HepG2 (cell line): Measurements from ENCODE around the gene COQ8B. TPM values are rescaled to one million over a fixed set of nuclear protein-coding genes. Genes with fewer than 3 reads are reported as not detected.

ENCODE experiments used
- ATAC-seq: fragments of 200-7000 bp; cut with Tn5 transposase; 3 replicates; pipeline ENCODE4 v1.9.1; 2020; ENCODE audit warnings: mild to moderate bottlenecking, moderate library complexity
- BruUV-seq: library from RNA; stranded (reverse); fragments of 400-500 nt; replicated peaks from 2 replicates; lab custom pipeline; 2021; lab: Mats Ljungman, UMichigan
- CTCF ChIA-PET: fragments of 300-600 bp; formaldehyde crosslinking; extraction: SDS; loops from one replicate; lab custom pipeline; 2021; ENCODE audit warnings: low total read pairs, inconsistent platforms, low intra/inter-chr PET ratio; lab: Yijun Ruan, JAX
- POLR2A ChIA-PET: fragments of 350-600 bp; sonication (Branson Sonifier 250); formaldehyde crosslinking; loops from one replicate; lab custom pipeline; 2020; ENCODE audit warnings: antibody characterized with exemption, inconsistent platforms; lab: Yijun Ruan, JAX
- DNase-seq: peaks from one replicate; pipeline ENCODE4 v3.0.0-alpha.2; 2015; ENCODE audit warnings: low spot score
- FAIRE-seq: peaks from 3 replicates; lab custom pipeline; 2011; peaks lifted over from hg19 to GRCh38; lab: Jason Lieb, UNC
- H2AFZ ChIP-seq: one replicate; pipeline ENCODE4 v1.6.1; 2011; ENCODE audit warnings: low read length, inconsistent platforms
- H3K27ac ChIP-seq: fragments of 300-600 bp; 3 replicates; pipeline ENCODE4 v1.8.0; 2011; ENCODE audit warnings: mixed run types, mild to moderate bottlenecking, mixed read lengths, low read length, inconsistent platforms; ENCODE audit not compliant: insufficient read depth; ENCODE audit errors: extremely low read length
- H3K27me3 ChIP-seq, 2 experiments: fragments of 200-600 bp in 1 of 2; 2 replicates in 1 of 2; 3 replicates in 1 of 2; pipeline versions ENCODE4 v1.6.0 to v1.8.0; 2011; ENCODE audit warnings: low read length in 2 of 2, mild to moderate bottlenecking in 2 of 2, moderate library complexity in 2 of 2, inconsistent platforms in 1 of 2; ENCODE audit not compliant: insufficient read depth in 2 of 2, control insufficient read depth in 1 of 2
- H3K36me3 ChIP-seq, 2 experiments: fragments of 200-600 bp in 1 of 2; replicated peaks in 1 of 2; 2 replicates in 1 of 2; 3 replicates in 1 of 2; pipeline versions ENCODE4 v1.5.1 to v1.8.0; 2011; ENCODE audit warnings: low read length in 2 of 2, inconsistent platforms in 1 of 2; ENCODE audit not compliant: insufficient read depth in 2 of 2, control insufficient read depth in 1 of 2
- H3K4me1 ChIP-seq: 2 replicates; pipeline ENCODE4 v1.5.1; 2012; ENCODE audit warnings: low read length, inconsistent platforms; ENCODE audit not compliant: insufficient read depth
- H3K4me2 ChIP-seq: 2 replicates; pipeline ENCODE4 v1.6.0; 2011; ENCODE audit warnings: low read depth, low read length, inconsistent platforms
- H3K4me3 ChIP-seq, 3 experiments: fragments of 200-600 bp in 1 of 3; sonication (generic), shearing (Covaris generic) in 1 of 3; replicated peaks in 1 of 3; 2 replicates each; pipeline ENCODE4 v1.5.1; 2011 to 2016; ENCODE audit warnings: low read length in 3 of 3, inconsistent platforms in 2 of 3, low read depth in 2 of 3, mild to moderate bottlenecking in 2 of 3, control low read depth in 1 of 3, mixed read lengths in 1 of 3; ENCODE audit not compliant: insufficient read depth in 1 of 3
- H3K79me2 ChIP-seq: one replicate; pipeline ENCODE4 v1.6.1; 2011; ENCODE audit warnings: low read length, inconsistent platforms; ENCODE audit not compliant: insufficient read depth
- H3K9ac ChIP-seq: 2 replicates; pipeline ENCODE4 v1.6.0; 2011; ENCODE audit warnings: mild to moderate bottlenecking, low read depth, low read length, inconsistent platforms; ENCODE audit not compliant: insufficient read depth
- H3K9me3 ChIP-seq: 2 replicates; pipeline ENCODE4 v1.5.1; 2012; ENCODE audit warnings: mild to moderate bottlenecking, low read length
- H4K20me1 ChIP-seq: 2 replicates; pipeline ENCODE4 v1.6.0; 2011; ENCODE audit warnings: inconsistent platforms, mild to moderate bottlenecking, low read length, moderate library complexity; ENCODE audit not compliant: insufficient read depth
- AGO2 ChIP-seq: fragments of 200-400 bp; formaldehyde crosslinking; optimal IDR thresholded peaks from 2 replicates; pipeline ENCODE3; 2017; ENCODE audit warnings: mild to moderate bottlenecking, low read depth, low read length, moderate library complexity
- BCL3 ChIP-seq: sonication (generic); formaldehyde crosslinking; IDR thresholded peaks from 2 replicates; pipeline ENCODE4 v1.5.1; 2020; ENCODE audit warnings: mild to moderate bottlenecking, missing genetic modification reagents, moderate library complexity
- CBFB ChIP-seq: sonication (generic); formaldehyde crosslinking; IDR thresholded peaks from 2 replicates; pipeline ENCODE4 v1.4.0; 2020; ENCODE audit warnings: missing genetic modification reagents
- CCDC6 ChIP-seq: sonication (generic); formaldehyde crosslinking; IDR thresholded peaks from 2 replicates; pipeline ENCODE4 v1.8.1; 2022; ENCODE audit warnings: mild to moderate bottlenecking, missing genetic modification reagents, moderate library complexity
- HNRNPH1 ChIP-seq: fragments of 200-400 bp; formaldehyde crosslinking; optimal IDR thresholded peaks from 2 replicates; pipeline ENCODE3; 2017; ENCODE audit warnings: mild to moderate bottlenecking, low read depth, low read length
- NFAT5 ChIP-seq: sonication (generic); formaldehyde crosslinking; IDR thresholded peaks from 2 replicates; pipeline ENCODE4 v1.4.0; 2020; ENCODE audit warnings: missing genetic modification reagents
- TBL1XR1 ChIP-seq: fragments of 150-350 bp; IDR thresholded peaks from 2 replicates; pipeline ENCODE4 v1.6.1; 2014; ENCODE audit warnings: borderline replicate concordance, low read length; ENCODE audit not compliant: partially characterized antibody
- ZSCAN21 ChIP-seq: sonication (generic); formaldehyde crosslinking; IDR thresholded peaks from 2 replicates; pipeline ENCODE4 v1.8.0; 2022; ENCODE audit warnings: mild to moderate bottlenecking, missing genetic modification reagents, moderate library complexity, borderline replicate concordance
- WGBS: methylation state at CpG from one replicate; pipeline ENCODE4 v1.1.6; 2017; ENCODE audit warnings: low lambda C conversion rate; 5-methylcytosine and 5-hydroxymethylcytosine counted together
- in situ Hi-C: cut with HindIII; loops from 2 replicates; pipeline ENCODE4 v1.10.0; 2017; ENCODE audit warnings: low pct_unique_long_range_greater_than_20kb; ENCODE audit not compliant: extremely low pct_ligation_motif_present
- intact Hi-C: fragments of 100-400 bp; cut with micrococcal nuclease; formaldehyde crosslinking; loops from one replicate; pipeline ENCODE4 v1.10.0; 2022; ENCODE audit not compliant: unreplicated experiment
- polyA plus RNA-seq, 8 experiments: library from polyadenylated mRNA; depleted of rRNA in 3 of 8; stranded (reverse) in 7 of 8; unstranded in 1 of 8; fragments of >200 nt; fragmentation: Illumina TruSeq in 4 of 8; extraction: Trizol in 4 of 8; gene quantifications; 2 replicates each; pipeline versions ENCODE4 v1.2.1 to v1.2.3, GENCODE V29; 2011 to 2016; ENCODE audit warnings: low read depth in 4 of 8, missing spikeins in 1 of 8, mixed read lengths in 1 of 8; ENCODE audit not compliant: insufficient read depth in 1 of 8
- total RNA-seq, 5 experiments: library from RNA; depleted of rRNA; stranded (reverse); fragments of >200 nt; fragmentation: Illumina TruSeq; extraction: Trizol; gene quantifications; 2 replicates each; pipeline ENCODE4 v1.2.3, GENCODE V29; 2016; ENCODE audit warnings: low read depth in 1 of 5

Gene COQ8B
- total and polyA plus RNA-seq, 2 of the 13 experiments (the other 11 are each of a cell fraction or from before 2014, with no cell fraction given): 12.3 to 17.2 TPM

- TF ChIP-seq ZSCAN21 (CRISPR knock-in tag) (no peak), AGO2 (peak; percentile 37)
- Histone ChIP-seq H3K4me1 (peaks cover 7% of the 10 kb centered on the region; the same call in 1 of the 2 replicates), H3K36me3 (peaks cover 10 to 20% of the 10 kb centered on the region in 2 experiments), H4K20me1 (no peaks in the 10 kb centered on the region), H3K9ac (no peak overlapping the region), H3K4me3 (no peak overlapping the region), H3K9me3 (no peaks in the 10 kb centered on the region), H2AFZ (no peak overlapping the region), H3K27me3 (no peaks in the 10 kb centered on the region), H3K27ac (no peak overlapping the region), H3K4me2 (no peak overlapping the region), H3K79me2 (no peaks in the 10 kb centered on the region)
- ChIA-PET CTCF (no interaction called here), POLR2A (no interaction called here)
- BruUV-seq: no TSS peak
- FAIRE-seq: no peak
- intact Hi-C loops: no loop called here
- no peak for ATAC-seq
- DNase-seq: no peak
- in situ Hi-C loops: loop anchor here (5.0 kb wide), 1 partner anchor 38 kb away; no protein-coding TSS in a partner anchor
- 100% methylated on average over 1 of the region's 9 CpGs for WGBS
These were observed 16.6 kb downstream of the COQ8B start for GRCh38 chr19:40700083-40700482.

- no peaks in the 10 kb centered on the region for H3K9me3 ChIP-seq
- H3K27me3 ChIP-seq: no peaks in the 10 kb centered on the region; a peak in 1 of 5 replicates
- no peak overlapping the region for H3K4me2 ChIP-seq
- 0 out of 2 replicates have a peak, but pooled peaks cover under 1% of the 10 kb centered on the region for H3K4me1 ChIP-seq
- H2AFZ ChIP-seq: no peak overlapping the region
- ChIA-PET POLR2A (no interaction called here), CTCF (no interaction called here)
- H4K20me1 ChIP-seq: no peaks in the 10 kb centered on the region
- intact Hi-C loops (no loop called here), in situ Hi-C loops (no loop called here)
- H3K79me2 ChIP-seq: no peaks in the 10 kb centered on the region
- no peak for ATAC-seq
- DNase-seq: no peak
- H3K27ac ChIP-seq: no peak overlapping the region
- peaks cover 6 to 14% of the 10 kb centered on the region in 2 experiments for H3K36me3 ChIP-seq
- no peak for FAIRE-seq
- H3K4me3 ChIP-seq: no peak overlapping the region
- no peak overlapping the region for H3K9ac ChIP-seq
- no TSS peak for BruUV-seq
- 94% methylated on average over 6 of the region's 6 CpGs for WGBS
- TF ChIP-seq NFAT5: no peak
- no peak for TF ChIP-seq BCL3 (CRISPR knock-in tag)
- TF ChIP-seq HNRNPH1: no peak
- TF ChIP-seq CBFB: no peak
- TF ChIP-seq TBL1XR1: no peak
- no peak for TF ChIP-seq CCDC6 (CRISPR knock-in tag)
These were observed 19.7 kb downstream of the COQ8B start for GRCh38 chr19:40697007-40697406.
